GM19467 (cell line): ENCODE measurements around the gene NHSL2.

Experiments used
- ATAC-seq: cut with Tn5 transposase; IDR thresholded peaks from one replicate; pipeline ENCODE4 v1.9.1; 2021; ENCODE audit warnings: mild to moderate bottlenecking, moderate library complexity; ENCODE audit not compliant: unreplicated experiment

Gene NHSL2

GRCh38 chrX:71989768-71990426, 79.3 kb downstream of the NHSL2 start:
- ATAC-seq, result no peak

GRCh38 chrX:71990518-71990917, 79.9 kb downstream of the NHSL2 start:
- ATAC-seq, result no peak

GRCh38 chrX:71991164-71991563, 80.5 kb downstream of the NHSL2 start:
- ATAC-seq, result no peak

- no peak for ATAC-seq
Measured at GRCh38 chrX:71992711-71993110, 82.1 kb downstream of the NHSL2 start.

- no peak for ATAC-seq
Measured at GRCh38 chrX:71993371-71993770, 82.7 kb downstream of the NHSL2 start.

GRCh38 chrX:71994601-71995000, 84.0 kb downstream of the NHSL2 start:
- ATAC-seq, result no peak

- ATAC-seq, result no peak
Measured at GRCh38 chrX:71995122-71995521, 84.5 kb downstream of the NHSL2 start.

GRCh38 chrX:71996136-71996535, 85.5 kb downstream of the NHSL2 start:
- no peak for ATAC-seq

GRCh38 chrX:71996826-71997225, 86.2 kb downstream of the NHSL2 start:
- no peak for ATAC-seq

- no peak for ATAC-seq
Measured at GRCh38 chrX:71997320-71997719, 86.7 kb downstream of the NHSL2 start.

- no peak for ATAC-seq
Measured at GRCh38 chrX:71998836-71999509, 88.3 kb downstream of the NHSL2 start.

GRCh38 chrX:71999535-71999934, 88.9 kb downstream of the NHSL2 start:
- ATAC-seq, result no peak

- ATAC-seq, result no peak
Measured at GRCh38 chrX:72001471-72001870, 90.8 kb downstream of the NHSL2 start.

- no peak for ATAC-seq
Measured at GRCh38 chrX:72001906-72002305, 91.3 kb downstream of the NHSL2 start.

GRCh38 chrX:72002875-72003274, 92.2 kb downstream of the NHSL2 start:
- no peak for ATAC-seq

GRCh38 chrX:72003811-72004750, 93.4 kb downstream of the NHSL2 start:
- no peak for ATAC-seq

GRCh38 chrX:72005046-72005445, 94.4 kb downstream of the NHSL2 start:
- ATAC-seq, result no peak

GRCh38 chrX:72006461-72006860, 95.8 kb downstream of the NHSL2 start:
- ATAC-seq, result no peak

GRCh38 chrX:72009731-72010130, 99.1 kb downstream of the NHSL2 start:
- no peak for ATAC-seq

- ATAC-seq, result no peak
Measured at GRCh38 chrX:72011734-72012133, 101.1 kb downstream of the NHSL2 start.

GRCh38 chrX:72015383-72015782, 104.7 kb downstream of the NHSL2 start:
- ATAC-seq, result no peak
